Body of pancreas (tissue), 4 donors: ENCODE data around the gene GPLD1. TPM values are rescaled to one million over a fixed set of nuclear protein-coding genes. Genes with fewer than 3 reads are reported as not detected.

Experiments
- ATAC-seq: fragments of 150-250 bp; one replicate; pipeline ENCODE4 v1.9.1; 2016
- DNase-seq, 4 donors: peaks; one replicate each; pipeline ENCODE4 v3.0.0-alpha.2; 2019
- H3K27ac ChIP-seq, 4 donors: fragments of 200-600 bp; sonication (generic); 1 replicate in 3 of 4; 2 replicates in 1 of 4; pipeline versions ENCODE4 v1.5.1 to v1.6.1; 2016 to 2019; ENCODE audit warnings: mild to moderate bottlenecking in 1 of 4, mixed read lengths in 1 of 4, moderate library complexity in 1 of 4
- H3K27me3 ChIP-seq, 2 donors: fragments of 200-600 bp; sonication (generic); one replicate each; pipeline ENCODE4 v1.6.0; 2016; ENCODE audit warnings: mild to moderate bottlenecking in 1 of 2
- H3K36me3 ChIP-seq, 2 donors: fragments of 200-600 bp; sonication (generic); replicated peaks in 1 of 2; 2 replicates each; pipeline ENCODE4 v1.5.1; 2016; ENCODE audit warnings: low read depth in 2 of 2; ENCODE audit not compliant: insufficient read depth in 1 of 2
- H3K4me1 ChIP-seq: fragments of 200-600 bp; sonication (generic); one replicate; pipeline ENCODE4 v1.6.0; 2016
- H3K4me3 ChIP-seq, 2 donors: fragments of 200-600 bp; sonication (generic); 1 replicate in 1 of 2; 2 replicates in 1 of 2; pipeline ENCODE4 v1.5.1; 2016 to 2019
- H3K9me3 ChIP-seq, 3 donors: fragments of 200-600 bp; sonication (generic); 1 replicate in 2 of 3; 2 replicates in 1 of 3; pipeline ENCODE4 v1.5.1; 2016
- POLR2A ChIP-seq, 3 donors: fragments of 450-650 bp; IDR thresholded peaks; one replicate each; pipeline ENCODE4 v1.6.1; 2016; ENCODE audit warnings: antibody characterized with exemption in 3 of 3, mild to moderate bottlenecking in 2 of 3
- WGBS, 2 donors: methylation state at CpG; one replicate each; pipeline ENCODE4 v1.1.5; 2017; 5-methylcytosine and 5-hydroxymethylcytosine counted together
- intact Hi-C: fragments of 100-400 bp; cut with DNase I; formaldehyde crosslinking; loops from one replicate; pipeline ENCODE4 v1.15.1; 2023
- total RNA-seq, 2 donors: library from RNA; depleted of rRNA; stranded (reverse); fragments of >200 nt; gene quantifications; one replicate each; pipeline ENCODE4 v1.1.0, GENCODE V29; 2016
- TF ChIP-seq, protein P1 (sequence below), 7 experiments: fragments of 450-650 bp in 4 of 7; fragments of 200-600 bp in 3 of 7; sonication (generic) in 3 of 7; IDR thresholded peaks; one replicate each; pipeline ENCODE4 v1.5.1; 2016 to 2019; ENCODE audit warnings: antibody characterized with exemption in 7 of 7

GPLD1 gene
- total RNA-seq, 2 donors from 2014 or later, result 0.66 to 2.6 TPM

DNA sequence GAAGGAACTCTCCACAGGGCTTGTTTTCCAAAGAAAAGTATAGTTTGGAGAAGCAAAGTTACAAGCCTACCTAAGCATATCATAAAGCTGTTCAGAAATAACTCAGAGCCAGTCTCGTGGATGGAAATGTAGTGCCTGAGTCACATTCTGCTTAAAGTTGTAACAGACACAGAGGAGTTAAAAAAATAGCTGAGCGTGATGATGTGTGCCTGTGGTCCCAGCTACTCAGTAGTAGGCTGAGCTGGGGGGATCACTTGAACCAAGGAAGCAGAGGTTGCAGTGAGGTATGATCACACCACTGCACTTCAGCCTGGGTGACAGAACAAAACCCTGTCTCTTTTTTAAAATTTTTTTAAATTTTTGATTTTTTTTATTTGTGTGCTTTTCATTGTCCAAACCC is 12.0 kb upstream of the GPLD1 start:
- intact Hi-C loops, result no loop called here
- TF ChIP-seq, protein P1, sequence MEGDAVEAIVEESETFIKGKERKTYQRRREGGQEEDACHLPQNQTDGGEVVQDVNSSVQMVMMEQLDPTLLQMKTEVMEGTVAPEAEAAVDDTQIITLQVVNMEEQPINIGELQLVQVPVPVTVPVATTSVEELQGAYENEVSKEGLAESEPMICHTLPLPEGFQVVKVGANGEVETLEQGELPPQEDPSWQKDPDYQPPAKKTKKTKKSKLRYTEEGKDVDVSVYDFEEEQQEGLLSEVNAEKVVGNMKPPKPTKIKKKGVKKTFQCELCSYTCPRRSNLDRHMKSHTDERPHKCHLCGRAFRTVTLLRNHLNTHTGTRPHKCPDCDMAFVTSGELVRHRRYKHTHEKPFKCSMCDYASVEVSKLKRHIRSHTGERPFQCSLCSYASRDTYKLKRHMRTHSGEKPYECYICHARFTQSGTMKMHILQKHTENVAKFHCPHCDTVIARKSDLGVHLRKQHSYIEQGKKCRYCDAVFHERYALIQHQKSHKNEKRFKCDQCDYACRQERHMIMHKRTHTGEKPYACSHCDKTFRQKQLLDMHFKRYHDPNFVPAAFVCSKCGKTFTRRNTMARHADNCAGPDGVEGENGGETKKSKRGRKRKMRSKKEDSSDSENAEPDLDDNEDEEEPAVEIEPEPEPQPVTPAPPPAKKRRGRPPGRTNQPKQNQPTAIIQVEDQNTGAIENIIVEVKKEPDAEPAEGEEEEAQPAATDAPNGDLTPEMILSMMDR (IDR thresholded peaks at IDR 0.05), result no peak
- TF ChIP-seq POLR2A (IDR thresholded peaks at IDR 0.05), result no peak
- Histone ChIP-seq H3K27ac (no peak overlapping the region), H3K4me3 (no peak overlapping the region), H3K27me3 (no peaks in the 10 kb centered on the region), H3K36me3 (no peaks in the 10 kb centered on the region), H3K4me1 (no peaks in the 10 kb centered on the region), H3K9me3 (no peaks in the 10 kb centered on the region)
- DNase-seq (no peak), ATAC-seq (no peak)
- WGBS, 2 donors, result 75 to 82% methylated on average over 2 of the region's 2 CpGs

DNA sequence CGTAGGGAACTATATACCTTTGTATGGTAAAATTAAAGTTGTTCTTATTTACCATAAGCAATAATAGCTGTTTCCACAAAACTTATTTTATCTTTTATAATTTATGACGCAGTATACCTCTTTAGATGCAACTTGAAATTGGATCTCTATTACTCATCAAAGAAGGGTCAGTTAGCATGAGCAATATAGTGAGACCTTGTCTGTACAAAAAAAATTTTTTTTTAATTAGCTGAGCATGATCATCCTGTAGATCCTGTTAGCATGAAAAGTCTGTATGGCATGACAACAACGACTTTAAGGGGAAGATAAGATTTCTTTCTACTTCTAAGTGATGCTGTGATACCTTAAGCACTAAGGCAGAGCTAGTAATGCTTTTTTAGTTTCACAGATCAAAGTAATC is 11.3 kb upstream of the GPLD1 start:
- Histone ChIP-seq H3K36me3 (no peaks in the 10 kb centered on the region), H3K27me3 (no peaks in the 10 kb centered on the region), H3K27ac (no peak overlapping the region), H3K9me3 (no peaks in the 10 kb centered on the region), H3K4me3 (no peak overlapping the region), H3K4me1 (peaks cover 6% of the 10 kb centered on the region)
- ATAC-seq, result no peak
- intact Hi-C loops, result no loop called here
- TF ChIP-seq POLR2A (IDR thresholded peaks at IDR 0.05), result no peak
- TF ChIP-seq, protein P1 (IDR thresholded peaks at IDR 0.05), result no peak
- WGBS, 2 donors, result 72 to 78% methylated on average over 3 of the region's 3 CpGs
- DNase-seq, result no peak

DNA sequence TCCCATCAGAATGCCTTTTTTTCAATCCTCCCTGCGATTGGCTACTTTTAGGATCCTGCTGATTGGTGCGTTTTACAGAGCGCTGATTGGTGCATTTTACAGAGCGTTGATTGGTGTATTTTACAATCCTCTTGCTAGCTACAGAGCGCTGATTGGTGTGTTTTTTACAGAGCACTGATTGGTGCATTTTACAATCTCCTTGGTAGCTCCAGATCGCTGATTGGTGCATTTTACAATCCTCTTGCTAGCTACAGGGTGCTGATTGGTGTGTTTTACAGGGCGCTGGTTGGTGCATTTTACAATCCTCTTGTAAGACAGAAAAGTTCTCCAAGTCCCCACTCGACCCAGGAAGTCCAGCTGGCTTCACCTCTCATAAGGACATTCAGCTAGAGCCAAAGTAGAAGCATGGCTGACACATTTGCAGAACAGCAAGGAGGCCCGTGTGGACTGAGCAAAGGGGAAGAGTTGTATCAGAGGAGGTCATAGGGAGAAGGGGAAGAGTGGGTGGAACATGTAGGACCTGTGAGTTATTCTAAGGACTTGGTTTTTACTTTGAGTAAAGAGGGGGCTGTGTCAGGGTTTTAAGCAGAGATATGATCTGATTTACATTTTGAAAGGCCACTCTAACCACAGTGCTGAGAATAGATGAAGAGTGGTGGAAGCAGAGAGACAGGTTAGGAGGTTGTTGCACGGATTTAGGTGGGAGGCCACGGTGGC is 8.0 kb upstream of the GPLD1 start:
- Histone ChIP-seq H3K4me1 (peaks cover 14% of the 10 kb centered on the region), H3K36me3 (no peaks in the 10 kb centered on the region), H3K4me3 (no peak overlapping the region), H3K27me3 (no peaks in the 10 kb centered on the region), H3K27ac (no peak overlapping the region), H3K9me3 (no peaks in the 10 kb centered on the region)
- TF ChIP-seq POLR2A (IDR thresholded peaks at IDR 0.05), result no peak
- TF ChIP-seq, protein P1 (IDR thresholded peaks at IDR 0.05), result no peak
- no peak for DNase-seq
- ATAC-seq, result no peak
- WGBS, 2 donors, result 80 to 97% methylated on average over 11 of the region's 11 CpGs
- intact Hi-C loops, result no loop called here

DNA sequence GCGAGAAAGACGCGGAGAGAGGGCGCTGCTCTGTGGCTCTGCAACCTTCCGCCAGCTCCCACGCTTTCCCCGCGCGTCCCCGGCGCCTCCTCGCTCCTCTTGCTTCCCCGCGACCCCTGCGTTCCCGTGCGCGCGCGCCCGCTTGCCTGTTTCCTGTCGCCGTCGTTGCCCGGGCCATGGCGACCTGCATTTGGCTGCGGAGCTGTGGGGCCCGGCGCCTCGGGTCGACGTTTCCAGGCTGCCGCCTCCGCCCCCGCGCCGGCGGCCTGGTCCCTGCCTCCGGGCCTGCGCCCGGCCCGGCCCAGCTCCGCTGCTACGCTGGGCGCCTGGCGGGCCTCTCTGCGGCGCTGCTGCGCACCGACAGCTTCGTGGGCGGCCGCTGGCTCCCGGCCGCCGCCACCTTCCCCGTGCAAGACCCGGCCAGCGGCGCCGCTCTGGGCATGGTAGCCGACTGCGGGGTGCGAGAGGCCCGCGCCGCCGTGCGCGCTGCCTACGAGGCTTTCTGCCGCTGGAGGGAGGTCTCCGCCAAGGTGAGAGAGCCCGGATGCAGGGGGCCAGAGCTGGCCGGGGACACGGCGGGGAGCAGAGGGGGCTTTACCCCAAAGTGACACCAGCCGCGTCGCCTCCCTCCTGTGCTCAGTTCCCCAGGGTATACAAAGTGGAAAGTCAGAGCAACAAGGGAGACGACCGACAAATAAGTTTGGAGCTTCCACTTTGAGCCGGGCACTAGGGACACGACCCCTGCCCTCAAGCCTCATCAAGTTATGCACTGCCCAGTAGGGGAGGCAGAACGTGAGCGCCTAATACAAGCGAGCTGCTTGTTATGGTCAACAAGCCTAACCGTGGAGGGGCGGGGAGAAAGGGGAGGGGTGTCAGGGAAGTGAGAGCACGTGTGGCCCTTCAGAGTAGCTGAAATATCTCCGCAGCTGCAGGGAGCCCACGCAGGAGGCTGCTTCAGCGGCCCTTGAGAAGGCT is 5.7 kb upstream of the GPLD1 start, which contains the start of gene ALDH5A1:
Gene ALDH5A1, plus strand, starts transcription at position 149 of the 975 bp plus-strand sequence. Its CDS starts 28 bp downstream, at position 177.
- TF ChIP-seq, protein P1 (IDR thresholded peaks at IDR 0.05), result peak in 5 of 7 experiments; percentile 2 to 30 (median 15)
- peak; percentile 21 to 37 (median 30) for TF ChIP-seq POLR2A (IDR thresholded peaks at IDR 0.05)
- intact Hi-C loops, result no loop called here
- Histone ChIP-seq H3K36me3 (no peaks in the 10 kb centered on the region), H3K4me3 (peak within 1 kb of the TSS; percentile 44 to 63), H3K9me3 (no peaks in the 10 kb centered on the region), H3K27me3 (no peaks in the 10 kb centered on the region), H3K4me1 (peaks cover 16% of the 10 kb centered on the region), H3K27ac (peak within 1 kb of the TSS; percentile 42 to 86 (median 80))
- WGBS, 2 donors, result 0% methylated on average over 46 to 72 of the region's 93 CpGs
- peak; percentile 84 for ATAC-seq
- DNase-seq, result peak; percentile 65 to 77 (median 71)
